Lower leg skin (tissue), 3 donors: ENCODE measurements around the gene PEAK1.

Experiments used
- POLR2A ChIP-seq, 2 donors: fragments of 450-650 bp; IDR thresholded peaks; one replicate each; pipeline ENCODE4 v1.6.1; 2016 to 2017; ENCODE audit warnings: antibody characterized with exemption in 2 of 2, mild to moderate bottlenecking in 1 of 2, moderate library complexity in 1 of 2
- TF ChIP-seq, protein P1 (sequence below), 3 donors: fragments of 450-650 bp; IDR thresholded peaks; one replicate each; pipeline ENCODE4 v1.5.1; 2016; ENCODE audit warnings: antibody characterized with exemption in 3 of 3, mild to moderate bottlenecking in 3 of 3, moderate library complexity in 2 of 3

- TF ChIP-seq, protein P1, sequence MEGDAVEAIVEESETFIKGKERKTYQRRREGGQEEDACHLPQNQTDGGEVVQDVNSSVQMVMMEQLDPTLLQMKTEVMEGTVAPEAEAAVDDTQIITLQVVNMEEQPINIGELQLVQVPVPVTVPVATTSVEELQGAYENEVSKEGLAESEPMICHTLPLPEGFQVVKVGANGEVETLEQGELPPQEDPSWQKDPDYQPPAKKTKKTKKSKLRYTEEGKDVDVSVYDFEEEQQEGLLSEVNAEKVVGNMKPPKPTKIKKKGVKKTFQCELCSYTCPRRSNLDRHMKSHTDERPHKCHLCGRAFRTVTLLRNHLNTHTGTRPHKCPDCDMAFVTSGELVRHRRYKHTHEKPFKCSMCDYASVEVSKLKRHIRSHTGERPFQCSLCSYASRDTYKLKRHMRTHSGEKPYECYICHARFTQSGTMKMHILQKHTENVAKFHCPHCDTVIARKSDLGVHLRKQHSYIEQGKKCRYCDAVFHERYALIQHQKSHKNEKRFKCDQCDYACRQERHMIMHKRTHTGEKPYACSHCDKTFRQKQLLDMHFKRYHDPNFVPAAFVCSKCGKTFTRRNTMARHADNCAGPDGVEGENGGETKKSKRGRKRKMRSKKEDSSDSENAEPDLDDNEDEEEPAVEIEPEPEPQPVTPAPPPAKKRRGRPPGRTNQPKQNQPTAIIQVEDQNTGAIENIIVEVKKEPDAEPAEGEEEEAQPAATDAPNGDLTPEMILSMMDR (IDR thresholded peaks at IDR 0.05) = no peak
- no peak for TF ChIP-seq POLR2A (IDR thresholded peaks at IDR 0.05)
These were observed 228.6 kb downstream of the PEAK1 start for GRCh38 chr15:77191230-77191834.
